ENCODE measurements around the gene CPD.

DNA sequence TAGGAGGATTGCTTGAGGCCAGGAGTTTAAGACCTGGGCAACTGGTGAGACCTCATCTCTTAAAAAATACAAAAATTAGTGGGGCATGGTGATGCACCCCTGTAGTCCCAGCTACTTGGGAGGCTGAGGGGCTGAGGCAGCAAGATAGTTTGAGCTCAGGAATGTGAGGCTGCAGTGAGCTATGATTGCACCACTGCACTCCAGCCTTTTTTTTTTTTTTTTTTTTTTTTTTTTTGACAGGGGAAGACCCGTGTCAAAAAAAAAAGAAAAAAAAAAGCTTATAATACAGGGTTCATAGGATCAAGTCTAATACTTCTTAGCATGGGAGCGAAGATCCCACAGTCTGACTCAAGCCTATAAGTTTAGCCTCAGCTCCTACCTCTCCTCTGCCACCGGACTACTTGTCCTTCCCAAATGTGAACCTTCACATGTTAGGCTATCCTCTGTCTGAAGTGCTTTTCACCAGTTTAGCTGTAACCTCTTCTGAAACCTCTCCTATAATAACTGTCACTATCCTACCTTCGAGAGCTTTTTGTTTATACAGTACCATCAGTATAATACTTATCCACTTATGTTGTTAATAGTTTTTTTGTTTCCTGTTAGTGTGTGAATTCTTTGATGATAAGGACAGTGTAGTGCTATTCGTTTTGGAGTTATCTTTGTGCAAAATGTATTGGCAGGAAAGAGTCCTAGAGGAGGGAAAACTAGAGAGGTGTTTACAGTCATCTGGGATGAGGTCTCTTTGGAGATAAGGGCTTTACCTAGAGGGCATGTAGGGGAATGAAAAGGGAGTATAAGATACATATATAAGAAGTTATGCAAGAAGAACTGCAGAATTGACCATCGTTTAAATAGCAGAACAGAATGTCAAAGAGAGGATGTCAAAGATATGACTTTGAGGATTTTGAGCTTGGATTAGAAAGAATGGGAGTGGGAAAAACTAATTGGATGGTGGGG lies 15.5 kb downstream of the CPD start:
- TF ChIP-seq PHF20 (CRISPR knock-in tag; IDR thresholded peaks at IDR 0.05), result no peak
- no peak for TF ChIP-seq EED (CRISPR knock-in tag; IDR thresholded peaks at IDR 0.05)
- no peak for TF ChIP-seq EP300 (IDR thresholded peaks at IDR 0.05; ENCODE audit: low read depth in 2 of 2, low read length in 2 of 2)
- TF ChIP-seq EP300 (CRISPR knock-in tag; IDR thresholded peaks at IDR 0.05; ENCODE audit: borderline replicate concordance), result no peak
- TF ChIP-seq ZNF780A (CRISPR knock-in tag; IDR thresholded peaks at IDR 0.05), result no peak
- no peak for TF ChIP-seq ESRRA (CRISPR knock-in tag; IDR thresholded peaks at IDR 0.05; ENCODE audit: low read depth)
- TF ChIP-seq, protein P1, sequence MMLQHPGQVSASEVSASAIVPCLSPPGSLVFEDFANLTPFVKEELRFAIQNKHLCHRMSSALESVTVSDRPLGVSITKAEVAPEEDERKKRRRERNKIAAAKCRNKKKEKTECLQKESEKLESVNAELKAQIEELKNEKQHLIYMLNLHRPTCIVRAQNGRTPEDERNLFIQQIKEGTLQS (CRISPR knock-in tag; IDR thresholded peaks at IDR 0.05), result no peak
- TF ChIP-seq, protein P2, sequence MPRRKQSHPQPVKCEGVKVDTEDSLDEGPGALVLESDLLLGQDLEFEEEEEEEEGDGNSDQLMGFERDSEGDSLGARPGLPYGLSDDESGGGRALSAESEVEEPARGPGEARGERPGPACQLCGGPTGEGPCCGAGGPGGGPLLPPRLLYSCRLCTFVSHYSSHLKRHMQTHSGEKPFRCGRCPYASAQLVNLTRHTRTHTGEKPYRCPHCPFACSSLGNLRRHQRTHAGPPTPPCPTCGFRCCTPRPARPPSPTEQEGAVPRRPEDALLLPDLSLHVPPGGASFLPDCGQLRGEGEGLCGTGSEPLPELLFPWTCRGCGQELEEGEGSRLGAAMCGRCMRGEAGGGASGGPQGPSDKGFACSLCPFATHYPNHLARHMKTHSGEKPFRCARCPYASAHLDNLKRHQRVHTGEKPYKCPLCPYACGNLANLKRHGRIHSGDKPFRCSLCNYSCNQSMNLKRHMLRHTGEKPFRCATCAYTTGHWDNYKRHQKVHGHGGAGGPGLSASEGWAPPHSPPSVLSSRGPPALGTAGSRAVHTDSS (CRISPR knock-in tag; conservative IDR thresholded peaks at IDR 0.05), result no peak
- no peak for TF ChIP-seq POLR2A (IDR thresholded peaks at IDR 0.05; ENCODE audit: insufficient read depth in 1 of 2, low read depth in 2 of 2, low read length in 2 of 2)
- TF ChIP-seq ZNF776 (CRISPR knock-in tag; IDR thresholded peaks at IDR 0.05), result no peak
- no peak for TF ChIP-seq YY1 (IDR thresholded peaks at IDR 0.05; ENCODE audit: insufficient read depth, insufficient replicate concordance, low read depth, low read length)
